Raji (cell line): ENCODE data around the gene GRIK2.

Experiments
- POLR2A ChIP-seq: IDR thresholded peaks from 2 replicates; pipeline ENCODE4 v1.6.1; 2011; ENCODE audit warnings: low read depth, low read length, control low read depth; ENCODE audit not compliant: insufficient read depth

GRIK2 gene

DNA sequence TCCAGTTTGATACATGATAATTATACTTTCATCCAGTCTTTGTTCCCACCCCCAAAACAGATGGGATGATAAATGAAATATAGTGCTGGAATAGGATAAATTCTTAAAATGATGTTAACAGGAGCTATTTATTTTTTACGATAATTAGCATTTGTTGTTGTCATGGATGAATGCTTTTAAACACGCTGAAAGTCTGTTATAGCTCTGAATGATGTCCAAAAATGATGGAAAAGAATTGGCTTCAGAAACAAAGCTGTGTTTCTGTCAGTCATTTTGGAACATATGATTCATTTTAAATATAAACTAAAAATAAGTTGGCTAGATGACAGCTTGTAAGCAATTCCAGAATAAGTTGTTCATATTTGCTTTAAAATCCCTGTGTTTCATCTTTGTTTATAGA is 237.4 kb downstream of the GRIK2 start:
- no peak for TF ChIP-seq POLR2A

DNA sequence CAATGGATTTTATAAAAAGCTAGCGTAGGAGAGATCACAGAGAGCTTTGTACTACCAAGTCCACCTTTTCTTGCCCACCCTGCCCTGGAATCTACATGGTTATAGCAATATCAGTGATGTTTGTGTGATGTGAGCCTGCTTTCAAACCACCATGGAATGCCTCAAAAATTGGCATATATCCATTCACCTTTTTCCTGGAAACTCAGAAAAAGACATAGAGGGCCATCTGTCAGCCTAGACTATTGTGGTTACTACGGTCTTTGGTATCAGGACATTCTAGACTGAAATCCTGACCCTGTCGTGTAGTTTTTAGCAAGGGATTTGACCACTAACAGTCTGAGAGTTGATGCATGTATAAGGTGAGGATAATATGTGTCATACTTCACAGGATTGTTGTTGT is 239.6 kb downstream of the GRIK2 start:
- no peak for TF ChIP-seq POLR2A

- no peak for TF ChIP-seq POLR2A
Observed at GRCh38 chr6:101640131-101640530, 246.6 kb downstream of the GRIK2 start.

DNA sequence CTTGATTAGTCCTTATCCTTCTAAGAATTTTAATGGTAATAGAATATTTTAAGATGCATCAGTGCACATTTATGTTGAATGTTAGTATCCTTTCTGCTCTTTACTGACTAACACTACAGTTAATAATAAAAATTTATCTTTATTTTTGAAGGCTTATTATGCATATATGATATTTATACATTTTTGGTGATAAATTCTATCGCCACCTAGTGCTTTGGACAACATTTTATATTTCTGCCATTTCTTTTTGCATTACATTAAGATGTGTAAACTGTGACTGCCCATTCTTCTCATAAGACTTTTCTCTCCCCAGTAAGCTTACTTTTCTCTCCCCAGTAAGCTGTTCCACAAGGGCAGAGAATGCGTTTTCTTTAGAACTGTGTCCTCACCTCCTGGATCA is 252.3 kb downstream of the GRIK2 start:
- TF ChIP-seq POLR2A, result no peak

DNA sequence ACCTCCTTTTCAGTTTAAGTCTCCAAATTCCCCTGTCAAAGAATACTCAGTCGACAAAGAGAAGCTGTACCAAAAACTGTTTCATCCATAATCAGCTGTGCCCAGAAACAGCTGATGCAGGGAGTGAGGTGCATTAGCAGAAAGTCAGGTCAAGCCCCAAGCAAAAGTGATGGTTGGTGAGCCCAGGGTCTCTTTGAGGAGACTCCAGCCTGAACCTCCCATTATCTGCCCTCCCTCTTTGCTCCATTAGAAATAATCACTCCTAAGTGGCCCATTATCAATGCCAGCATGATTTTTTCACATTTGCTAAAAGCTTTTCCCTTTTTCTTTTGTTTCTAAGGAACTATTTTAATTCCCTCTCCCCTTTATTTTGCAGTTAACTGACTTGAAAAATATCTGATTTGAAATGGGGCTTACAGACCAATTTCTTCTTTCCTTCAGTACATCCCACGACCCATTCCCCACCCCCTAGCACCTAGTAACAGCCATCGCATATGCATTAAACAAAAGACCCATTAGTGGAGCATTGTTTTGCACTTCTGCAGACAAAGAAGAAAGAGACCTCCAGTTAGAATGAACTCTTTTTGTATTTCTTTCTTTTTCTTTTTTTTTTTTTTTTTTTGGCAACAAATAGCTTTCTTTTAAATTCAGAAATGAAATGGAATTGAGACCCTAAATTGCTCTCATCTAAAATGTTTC is 257.0 kb downstream of the GRIK2 start:
- no peak for TF ChIP-seq POLR2A

DNA sequence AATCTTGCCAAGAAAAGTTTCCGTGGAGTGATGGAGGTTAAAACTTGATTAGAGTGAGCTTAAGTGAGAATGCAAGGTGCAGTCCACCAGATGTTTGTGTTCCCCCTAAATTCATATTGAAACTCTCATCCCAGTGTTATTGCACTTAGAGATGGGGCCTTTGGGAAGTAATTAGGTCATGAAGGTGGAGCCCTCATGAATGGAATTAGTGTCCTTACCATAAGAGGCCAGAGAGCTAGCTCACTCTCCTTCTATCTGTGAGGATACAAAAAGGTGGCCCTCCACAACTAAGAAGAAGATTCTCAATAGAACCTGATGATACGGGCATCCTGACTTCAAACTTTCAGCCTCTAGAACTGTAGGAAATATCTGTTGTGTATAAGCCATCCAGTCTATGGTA is 258.6 kb downstream of the GRIK2 start:
- TF ChIP-seq POLR2A, result no peak

- TF ChIP-seq POLR2A, result no peak
Observed at GRCh38 chr6:101655109-101655508, 261.6 kb downstream of the GRIK2 start.

GRCh38 chr6:101662111-101662897 is 268.8 kb downstream of the GRIK2 start:
- TF ChIP-seq POLR2A, result no peak

DNA sequence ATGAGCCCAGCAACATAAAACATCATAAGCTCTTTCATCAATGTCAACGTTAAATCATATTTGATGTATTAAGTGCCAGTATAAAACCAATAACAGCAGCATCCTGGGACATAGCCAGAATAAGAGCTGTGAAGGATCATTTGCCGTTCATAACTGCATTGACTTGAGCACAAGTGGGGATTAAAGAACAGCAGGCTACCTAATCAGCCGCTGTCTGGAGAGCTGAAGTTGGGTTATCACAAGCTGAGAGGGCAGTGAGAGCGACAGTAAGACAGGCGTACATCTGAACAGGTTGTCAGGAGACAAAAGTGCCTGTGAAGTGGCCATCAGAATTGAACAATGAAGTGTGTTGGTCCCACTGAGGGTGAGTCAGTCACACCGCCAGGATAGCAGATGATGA is 269.6 kb downstream of the GRIK2 start:
- TF ChIP-seq POLR2A, result no peak

DNA sequence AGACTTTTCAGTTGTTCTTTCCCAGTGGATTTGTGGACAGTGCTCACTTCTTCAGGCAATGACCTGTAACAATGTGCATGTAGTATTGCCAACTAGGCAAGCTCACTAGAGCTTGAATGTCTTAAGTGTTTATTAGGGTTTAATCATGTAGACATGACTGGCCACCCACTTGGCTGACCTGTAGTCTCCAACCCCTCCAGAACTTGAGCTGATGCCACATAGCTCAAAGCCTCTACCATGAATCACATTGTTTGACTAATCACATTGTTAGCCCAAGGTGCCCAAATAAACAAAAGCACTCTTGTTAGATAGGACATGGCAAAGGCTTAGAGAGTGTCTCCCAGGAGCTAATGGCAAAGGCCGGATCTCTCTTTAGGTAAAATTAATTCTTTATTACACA is 272.7 kb downstream of the GRIK2 start:
- no peak for TF ChIP-seq POLR2A

GRCh38 chr6:101668496-101669030 is 275.1 kb downstream of the GRIK2 start:
- no peak for TF ChIP-seq POLR2A

GRCh38 chr6:101676187-101676586 is 282.7 kb downstream of the GRIK2 start:
- no peak for TF ChIP-seq POLR2A

- TF ChIP-seq POLR2A, result no peak
Observed at GRCh38 chr6:101682937-101683336, 289.4 kb downstream of the GRIK2 start.

GRCh38 chr6:101683884-101684283 is 290.4 kb downstream of the GRIK2 start:
- no peak for TF ChIP-seq POLR2A

DNA sequence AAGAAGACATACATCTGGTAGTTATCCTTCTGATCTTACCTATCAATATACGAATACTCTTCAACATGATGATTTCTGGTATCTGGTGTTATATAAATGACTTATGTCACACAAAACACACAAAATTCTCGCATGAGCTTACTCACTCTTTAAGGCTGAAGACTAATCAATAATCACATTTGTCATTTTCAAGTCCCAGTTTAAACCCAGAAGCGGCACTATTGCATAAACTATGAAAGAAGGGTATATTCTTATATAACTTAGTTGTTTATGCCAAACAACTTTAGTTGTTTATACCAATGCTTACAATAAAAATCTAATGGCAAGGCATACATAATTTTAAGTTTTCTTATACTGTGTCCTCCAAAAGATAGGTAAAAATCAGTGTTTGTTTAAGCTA is 293.1 kb downstream of the GRIK2 start:
- TF ChIP-seq POLR2A, result no peak

DNA sequence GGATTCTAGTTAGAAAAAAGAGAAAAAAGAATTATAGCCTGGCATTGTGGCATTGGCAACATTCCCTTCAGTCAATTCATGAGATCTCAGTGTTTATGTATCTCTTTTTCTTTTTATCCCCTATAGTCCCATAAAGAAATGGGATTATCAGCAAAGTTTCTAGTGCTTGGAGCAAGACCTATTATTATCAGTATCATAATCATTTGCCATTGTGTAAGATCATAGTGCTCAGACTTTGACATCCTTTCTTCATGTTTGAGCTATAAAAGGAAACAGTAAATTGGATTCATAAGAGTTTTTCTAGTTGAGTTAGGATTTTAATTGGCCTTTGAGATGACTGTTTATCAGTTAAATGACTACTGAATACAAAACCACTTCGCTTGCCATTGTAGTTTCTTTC is 295.6 kb downstream of the GRIK2 start:
- TF ChIP-seq POLR2A, result no peak
